NK-92 (cell line): ENCODE results near the gene DNAJB4.
"Not testable (repeated sequence)": the region's sequence is repeated elsewhere in the genome, so short reads cannot be mapped to it uniquely, and the experiment has no call there.

ENCODE experiments used
- DNase-seq: peaks from one replicate; lab custom pipeline; 2025; ENCODE audit not compliant: unreplicated experiment; lab: John Stamatoyannopoulos, UW

The DNAJB4 gene

DNA sequence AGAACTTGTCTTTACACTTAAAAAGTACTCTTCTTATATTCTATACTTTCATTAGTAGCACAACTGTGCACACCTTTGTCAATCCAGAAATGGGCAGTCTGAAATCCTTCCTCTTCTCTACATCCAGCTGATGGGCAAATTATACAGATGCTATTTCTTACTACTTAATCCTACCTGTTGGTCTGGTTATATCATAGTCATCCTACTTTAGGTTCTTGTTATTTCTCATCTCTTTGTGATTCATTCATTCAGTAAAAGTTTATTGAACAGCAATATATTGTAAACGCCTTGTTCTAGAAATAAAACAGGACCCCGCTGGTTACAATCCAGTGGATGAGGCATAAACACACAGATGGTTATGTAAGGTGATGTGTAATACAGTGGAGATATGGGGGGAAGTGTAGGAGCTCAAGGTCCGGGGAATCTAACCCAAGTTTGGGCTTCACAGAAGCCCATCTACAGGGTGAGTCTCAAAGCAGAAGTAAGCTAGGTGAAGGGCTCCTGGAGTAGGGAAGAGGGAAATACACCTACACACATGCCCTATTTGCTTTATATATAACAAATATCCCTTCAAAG, 14.0 kb upstream of the DNAJB4 start:
- no peak for DNase-seq

- no peak for DNase-seq
Observed at GRCh38 chr1:77991638-77992037, 13.1 kb upstream of the DNAJB4 start.

DNA sequence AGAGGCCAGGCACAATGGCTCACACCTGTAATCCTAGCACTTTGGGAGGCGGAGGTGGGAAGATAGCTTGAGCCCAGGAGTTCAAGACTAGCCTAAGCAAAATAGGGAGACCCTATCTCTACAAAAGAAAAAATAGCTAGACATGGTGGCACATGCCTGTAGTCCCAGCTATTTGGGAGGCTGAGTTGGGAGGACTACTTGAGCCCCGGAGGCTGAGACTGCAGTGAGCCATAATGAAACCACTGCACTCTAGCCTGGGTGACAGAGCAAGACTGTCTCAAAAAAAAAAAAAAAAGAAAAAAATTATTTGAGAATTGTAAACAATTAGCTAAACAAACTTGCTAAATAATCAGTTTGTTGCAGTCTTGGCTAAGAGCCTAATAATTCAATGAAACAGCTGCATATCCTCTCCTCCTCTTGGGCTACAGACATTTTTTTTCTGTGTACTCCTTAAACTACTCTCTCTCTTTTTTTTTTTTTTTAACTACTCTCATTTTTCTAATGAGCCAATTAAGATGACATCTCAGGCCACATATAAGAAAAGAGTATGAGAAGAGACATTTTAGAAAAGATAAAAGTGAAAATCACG, 10.5 kb upstream of the DNAJB4 start:
- no peak for DNase-seq

- no peak for DNase-seq
Observed at GRCh38 chr1:77996734-77997133, 8.0 kb upstream of the DNAJB4 start.

- DNase-seq = not testable (repeated sequence)
Observed at GRCh38 chr1:78000536-78000935, 4.2 kb upstream of the DNAJB4 start.

DNA sequence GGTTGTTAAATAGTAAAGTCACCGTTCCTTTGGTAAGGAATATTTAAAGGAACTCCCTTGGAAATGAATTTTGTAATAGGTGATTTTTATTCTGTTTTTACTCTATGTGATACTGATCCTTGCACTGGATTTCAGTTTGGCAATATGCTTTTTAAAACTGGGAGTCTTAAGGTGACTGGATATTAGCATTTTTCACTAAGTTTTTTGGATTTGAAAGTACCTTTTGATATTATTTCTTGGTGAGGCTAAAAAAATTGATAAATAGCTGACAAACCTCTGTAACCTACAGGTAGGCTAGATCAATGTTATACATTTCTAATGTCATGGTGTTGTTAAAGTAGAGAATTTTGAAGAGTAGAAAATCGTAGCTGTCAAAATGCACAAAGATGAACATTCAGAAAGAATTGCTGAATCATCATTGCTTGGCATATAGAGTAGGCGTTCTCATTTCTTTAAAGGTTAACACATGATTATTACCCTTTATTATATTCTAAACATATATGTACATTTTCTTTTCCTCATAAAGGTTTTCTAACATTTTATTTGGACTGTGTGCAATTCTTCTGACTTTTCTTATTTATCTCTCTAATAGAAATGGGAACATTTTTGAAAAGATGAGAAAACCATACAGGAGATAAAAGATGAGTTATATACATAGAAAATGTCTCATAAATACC, 1.5 kb upstream of the DNAJB4 start:
- no peak for DNase-seq

DNA sequence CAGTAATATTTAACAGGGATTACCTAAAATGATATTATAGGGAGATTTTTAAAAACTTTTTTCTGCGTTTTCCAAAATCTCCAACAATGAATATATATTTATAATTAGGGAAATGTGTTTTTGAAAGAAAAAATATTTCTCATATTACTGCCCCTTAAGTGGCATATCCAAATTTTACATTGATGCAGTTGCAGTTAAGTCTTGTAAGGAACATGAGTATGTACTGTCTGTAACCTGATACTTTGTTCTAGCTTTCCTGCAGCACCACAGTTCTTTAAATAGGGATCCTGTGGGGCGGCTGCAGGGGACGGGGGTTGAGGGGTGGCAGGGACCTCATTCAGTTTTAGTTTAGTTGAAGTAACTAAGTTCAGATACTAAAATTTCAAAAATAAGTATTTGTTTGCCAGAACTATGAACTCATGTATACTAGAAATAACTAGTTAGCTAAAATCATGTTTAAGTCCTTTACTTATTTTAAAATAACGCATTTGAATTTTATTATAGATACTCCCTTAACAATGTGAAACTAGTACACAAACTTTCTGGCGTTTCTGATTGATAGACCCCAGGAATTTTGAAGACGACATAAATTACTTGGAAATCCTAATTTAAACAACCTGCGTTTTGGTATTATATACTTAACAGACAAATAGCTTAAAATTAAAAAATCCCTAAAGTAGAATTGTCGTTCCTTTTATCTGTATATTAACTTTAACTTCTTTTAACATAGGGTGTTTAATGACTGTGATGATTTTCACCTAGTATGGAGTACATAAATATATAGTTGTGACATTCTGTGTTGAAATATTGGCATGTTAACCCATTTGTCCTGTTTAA, 639 bp upstream of the DNAJB4 start:
- DNase-seq = no peak

GRCh38 chr1:78005448-78005722, 646 bp downstream of the DNAJB4 start:
- no peak for DNase-seq

- DNase-seq = no peak
Observed at GRCh38 chr1:78005755-78006154, 1.0 kb downstream of the DNAJB4 start.

- DNase-seq = no peak
Observed at GRCh38 chr1:78006521-78006920, 1.8 kb downstream of the DNAJB4 start.

GRCh38 chr1:78007677-78008341, 3.1 kb downstream of the DNAJB4 start:
- no peak for DNase-seq

DNA sequence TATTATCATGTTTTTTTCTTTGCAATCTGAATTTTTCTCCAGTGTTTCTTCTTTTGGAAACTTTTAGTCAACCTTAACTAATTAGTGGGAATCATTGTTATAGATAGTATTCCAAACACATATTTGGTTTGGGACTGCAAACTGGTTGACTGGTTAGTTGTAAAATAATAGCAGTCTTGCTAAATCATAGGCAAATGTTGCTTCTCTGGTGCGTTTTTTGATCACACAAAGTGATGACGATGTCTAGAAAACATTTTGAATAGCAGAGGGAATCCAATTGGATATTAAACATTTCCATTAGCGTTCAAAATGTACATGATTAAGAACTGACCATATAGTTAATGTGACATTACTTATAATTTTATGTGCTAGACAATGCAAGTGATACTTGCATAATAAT, 4.5 kb downstream of the DNAJB4 start:
- DNase-seq = no peak

- no peak for DNase-seq
Observed at GRCh38 chr1:78009836-78010235, 5.1 kb downstream of the DNAJB4 start.

DNA sequence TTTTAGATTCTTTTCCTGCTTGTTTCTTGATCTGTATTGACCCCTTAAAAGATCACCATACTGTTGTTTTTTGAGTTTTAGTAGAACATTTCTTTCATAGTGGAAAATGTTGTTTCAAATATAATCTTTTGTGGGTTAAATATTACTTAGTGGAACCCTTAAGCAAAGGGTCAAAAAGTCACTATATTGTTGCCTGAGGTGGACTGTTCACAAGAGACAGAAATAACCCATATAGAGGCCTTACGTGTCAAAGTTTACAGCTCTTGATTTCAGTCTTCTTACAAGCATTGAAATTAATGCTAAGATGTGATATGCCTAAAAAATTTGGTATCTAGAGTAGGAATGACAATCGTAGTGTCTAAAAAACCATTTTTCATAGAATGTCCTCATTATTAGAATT, 6.3 kb downstream of the DNAJB4 start:
- DNase-seq = no peak

- DNase-seq = no peak
Observed at GRCh38 chr1:78015148-78015547, 10.4 kb downstream of the DNAJB4 start.

GRCh38 chr1:78019024-78019423, 14.3 kb downstream of the DNAJB4 start:
- DNase-seq = no peak

DNA sequence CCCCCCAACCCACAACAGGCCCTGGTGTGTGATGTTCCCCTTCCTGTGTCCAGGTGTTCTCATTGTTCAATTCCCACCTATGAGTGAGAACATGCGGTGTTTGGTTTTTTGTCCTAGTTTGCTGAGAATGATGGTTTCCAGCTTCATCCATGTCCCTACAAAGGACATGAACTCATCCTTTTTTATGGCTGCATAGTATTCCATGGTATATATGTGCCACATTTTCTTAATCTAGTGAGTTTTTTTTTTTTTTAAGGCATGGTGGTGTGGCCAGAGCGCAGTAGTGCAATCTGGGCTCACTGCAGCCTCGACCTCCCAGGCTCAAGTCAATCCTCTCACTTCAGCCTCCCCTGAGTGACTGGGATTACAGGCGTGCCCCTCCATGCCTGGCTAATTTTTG, 16.4 kb downstream of the DNAJB4 start:
- DNase-seq = not testable (repeated sequence)

- no peak for DNase-seq
Observed at GRCh38 chr1:78029793-78030192, 25.1 kb downstream of the DNAJB4 start.

DNA sequence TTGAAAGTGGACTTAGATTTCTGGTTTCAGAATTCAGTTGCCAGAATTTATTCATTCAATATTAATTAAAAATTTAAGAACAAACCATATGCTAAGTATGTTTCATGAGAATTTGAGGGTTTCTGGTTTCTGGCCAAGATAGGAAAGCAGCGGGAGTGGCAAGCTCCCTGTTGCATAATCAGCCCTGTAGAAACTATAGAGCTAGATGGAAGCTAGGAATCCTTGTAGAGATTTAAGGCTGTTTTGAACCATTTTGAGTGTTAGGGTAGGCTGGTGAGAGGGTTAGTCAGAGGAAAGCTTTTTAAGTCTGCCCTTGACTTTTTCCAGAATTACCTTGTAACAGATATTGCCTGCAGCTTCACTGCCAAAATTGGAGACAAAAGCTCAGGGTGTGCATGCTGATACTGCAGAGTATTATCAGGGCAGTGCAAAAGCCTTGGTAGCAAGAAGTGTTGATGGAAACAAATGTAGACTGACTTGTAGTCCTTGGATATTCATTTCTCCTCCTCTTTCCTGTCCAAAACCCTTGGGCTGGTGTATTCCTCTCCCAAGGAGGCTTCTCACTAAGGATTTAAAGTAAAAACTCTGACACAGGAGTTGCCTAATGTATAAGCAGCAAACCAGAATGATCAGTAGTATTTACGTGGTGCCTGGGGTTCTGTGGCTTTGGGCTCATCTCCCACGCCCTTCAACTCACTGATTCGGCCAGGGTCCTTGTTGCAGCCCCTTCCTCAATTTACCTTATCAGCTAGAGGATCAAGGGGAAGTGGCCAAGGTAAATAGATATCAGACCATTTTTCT, 28.5 kb downstream of the DNAJB4 start:
- no peak for DNase-seq

DNA sequence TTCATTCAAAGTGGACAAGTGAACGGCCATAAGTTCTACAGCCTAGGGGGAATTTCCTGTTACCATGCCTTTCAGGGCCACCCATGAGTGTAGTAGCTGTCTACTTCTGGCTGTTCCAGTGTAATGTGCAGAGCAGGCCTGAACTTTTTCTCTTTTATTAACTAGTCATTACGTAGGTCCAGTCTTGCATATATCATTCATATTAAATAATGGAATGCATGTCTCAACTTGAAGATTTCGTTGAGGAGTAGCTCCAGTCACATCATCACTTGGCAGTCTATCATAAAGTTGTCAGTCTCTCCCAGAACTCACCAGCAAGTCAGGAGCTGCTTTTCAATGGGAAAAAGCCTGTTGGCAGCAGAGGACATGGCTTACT, 29.0 kb downstream of the DNAJB4 start:
- no peak for DNase-seq

- DNase-seq = no peak
Observed at GRCh38 chr1:78035121-78035520, 30.4 kb downstream of the DNAJB4 start.
